SJSA1 (cell line): ENCODE data around the gene MDFIC. TPM values are rescaled to one million over a fixed set of nuclear protein-coding genes. Genes with fewer than 3 reads are reported as not detected.
A peak's percentile ranks its signal among the peaks of the same experiment; 100 is the strongest.

Experiments
- DNase-seq, 2 experiments: peaks; one replicate each; pipeline ENCODE4 v3.0.0-alpha.2; 2015 to 2020; ENCODE audit warnings: low spot score in 2 of 2, low read depth in 1 of 2
- H3K27ac ChIP-seq: fragments of 250-450 bp; sonication (Bioruptor Pico); 2 replicates; pipeline ENCODE4 v1.5.1; 2020; ENCODE audit warnings: mild to moderate bottlenecking, moderate library complexity
- H3K27me3 ChIP-seq: fragments of 250-450 bp; sonication (Bioruptor Pico); replicated peaks from 2 replicates; pipeline ENCODE4 v1.5.1; 2020; ENCODE audit warnings: mild to moderate bottlenecking, moderate library complexity
- H3K36me3 ChIP-seq: fragments of 250-450 bp; sonication (Bioruptor Pico); 2 replicates; pipeline ENCODE4 v1.5.1; 2020; ENCODE audit warnings: mild to moderate bottlenecking
- H3K4me1 ChIP-seq: fragments of 250-450 bp; sonication (Bioruptor Pico); replicated peaks from 2 replicates; pipeline ENCODE4 v1.6.1; 2021; ENCODE audit warnings: mild to moderate bottlenecking
- H3K4me3 ChIP-seq: fragments of 250-450 bp; sonication (Bioruptor Pico); 2 replicates; pipeline ENCODE4 v1.5.1; 2020; ENCODE audit warnings: mild to moderate bottlenecking
- H3K9me3 ChIP-seq: fragments of 250-450 bp; sonication (Bioruptor Pico); replicated peaks from 2 replicates; pipeline ENCODE4 v1.5.1; 2020; ENCODE audit warnings: mild to moderate bottlenecking
- total RNA-seq: library from RNA; depleted of rRNA; stranded (reverse); fragments of >200 nt; shearing (Covaris generic); gene quantifications from 2 replicates; pipeline ENCODE4 v1.2.3, GENCODE V29; 2014

Gene MDFIC
- total RNA-seq, 1 experiment from 2014 or later, result 65.0 TPM

GRCh38 chr7:114916261-114916892 is 5.5 kb upstream of the MDFIC start:
- H3K4me1 ChIP-seq, result no peaks in the 10 kb centered on the region
- H3K9me3 ChIP-seq, result no peaks in the 10 kb centered on the region
- H3K4me3 ChIP-seq, result no peak overlapping the region
- no peaks in the 10 kb centered on the region for H3K27me3 ChIP-seq
- no peak overlapping the region for H3K27ac ChIP-seq
- H3K36me3 ChIP-seq, result no peaks in the 10 kb centered on the region
- no peak for DNase-seq

GRCh38 chr7:114917211-114917839 is 4.6 kb upstream of the MDFIC start:
- no peak for DNase-seq
- peaks cover 2% of the 10 kb centered on the region for H3K36me3 ChIP-seq
- no peaks in the 10 kb centered on the region for H3K27me3 ChIP-seq
- no peaks in the 10 kb centered on the region for H3K9me3 ChIP-seq
- H3K4me3 ChIP-seq, result no peak overlapping the region
- no peaks in the 10 kb centered on the region; the same call in 1 of the 2 replicates for H3K4me1 ChIP-seq
- H3K27ac ChIP-seq, result no peak overlapping the region

GRCh38 chr7:114919587-114919986 is 2.3 kb upstream of the MDFIC start:
- Histone ChIP-seq H3K4me1 (peaks cover 9% of the 10 kb centered on the region), H3K36me3 (peaks cover 14% of the 10 kb centered on the region), H3K27ac (no peak overlapping the region), H3K9me3 (no peaks in the 10 kb centered on the region), H3K4me3 (no peak overlapping the region), H3K27me3 (no peaks in the 10 kb centered on the region)
- no peak for DNase-seq

- H3K27me3 ChIP-seq, result no peaks in the 10 kb centered on the region
- H3K36me3 ChIP-seq, result peaks cover 25% of the 10 kb centered on the region
- H3K4me3 ChIP-seq, result peak overlapping the region; percentile 69
- DNase-seq, result no peak
- peaks cover 14% of the 10 kb centered on the region for H3K4me1 ChIP-seq
- peak overlapping the region; percentile 95 for H3K27ac ChIP-seq
- H3K9me3 ChIP-seq, result no peaks in the 10 kb centered on the region
Observed at GRCh38 chr7:114921631-114922025, 266 bp upstream of the MDFIC start.

GRCh38 chr7:114922652-114923402 is 933 bp downstream of the MDFIC start:
- DNase-seq, result peak; percentile 56 to 83
- peak overlapping the region; percentile 95 for H3K27ac ChIP-seq

GRCh38 chr7:114923403-114923713 is 1.5 kb downstream of the MDFIC start:
- Histone ChIP-seq H3K9me3 (no peaks in the 10 kb centered on the region), H3K36me3 (peaks cover 29% of the 10 kb centered on the region), H3K4me1 (peaks cover 14% of the 10 kb centered on the region), H3K27me3 (no peaks in the 10 kb centered on the region), H3K27ac (peak overlapping the region; percentile 95), H3K4me3 (peak overlapping the region; percentile 69)
- no peak for DNase-seq

More at GRCh38 chr7:114922652-114923402, 933 bp downstream of the MDFIC start:
- Histone ChIP-seq H3K4me1 (peaks cover 14% of the 10 kb centered on the region), H3K27me3 (no peaks in the 10 kb centered on the region), H3K9me3 (no peaks in the 10 kb centered on the region), H3K36me3 (peaks cover 29% of the 10 kb centered on the region), H3K4me3 (peak overlapping the region; percentile 69)

GRCh38 chr7:114924038-114924712 is 2.3 kb downstream of the MDFIC start:
- no peaks in the 10 kb centered on the region for H3K27me3 ChIP-seq
- peak overlapping the region; percentile 95 for H3K27ac ChIP-seq
- H3K9me3 ChIP-seq, result no peaks in the 10 kb centered on the region
- H3K4me1 ChIP-seq, result peaks cover 14% of the 10 kb centered on the region
- H3K36me3 ChIP-seq, result peaks cover 33% of the 10 kb centered on the region
- no peak for DNase-seq
- H3K4me3 ChIP-seq, result peak overlapping the region; percentile 69

- no peak for DNase-seq
Observed at GRCh38 chr7:114925434-114925833, 3.5 kb downstream of the MDFIC start.

GRCh38 chr7:114928060-114928459 is 6.2 kb downstream of the MDFIC start:
- H3K27ac ChIP-seq, result no peak overlapping the region
- H3K27me3 ChIP-seq, result no peaks in the 10 kb centered on the region
- H3K36me3 ChIP-seq, result peaks cover 47% of the 10 kb centered on the region
- H3K4me1 ChIP-seq, result peaks cover 24% of the 10 kb centered on the region
- H3K4me3 ChIP-seq, result no peak overlapping the region
- no peak for DNase-seq
- H3K9me3 ChIP-seq, result no peaks in the 10 kb centered on the region

More at GRCh38 chr7:114925434-114925833, 3.5 kb downstream of the MDFIC start:
- Histone ChIP-seq H3K9me3 (no peaks in the 10 kb centered on the region), H3K4me1 (peaks cover 24% of the 10 kb centered on the region), H3K36me3 (peaks cover 43% of the 10 kb centered on the region), H3K27ac (no peak overlapping the region), H3K4me3 (no peak overlapping the region), H3K27me3 (no peaks in the 10 kb centered on the region)

GRCh38 chr7:114929570-114929969 is 7.7 kb downstream of the MDFIC start:
- no peaks in the 10 kb centered on the region for H3K27me3 ChIP-seq
- peaks cover 15% of the 10 kb centered on the region; the same call in 1 of the 2 replicates for H3K4me1 ChIP-seq
- no peak overlapping the region for H3K27ac ChIP-seq
- DNase-seq, result no peak
- peaks cover 38% of the 10 kb centered on the region for H3K36me3 ChIP-seq
- H3K9me3 ChIP-seq, result no peaks in the 10 kb centered on the region
- H3K4me3 ChIP-seq, result no peak overlapping the region

- Histone ChIP-seq H3K27ac (no peak overlapping the region), H3K36me3 (peaks cover 37% of the 10 kb centered on the region), H3K4me1 (peaks cover 15% of the 10 kb centered on the region; the same call in 1 of the 2 replicates), H3K27me3 (no peaks in the 10 kb centered on the region), H3K9me3 (no peaks in the 10 kb centered on the region), H3K4me3 (no peak overlapping the region)
- no peak for DNase-seq
Observed at GRCh38 chr7:114930107-114930661, 8.3 kb downstream of the MDFIC start.

GRCh38 chr7:114930829-114931655 is 9.1 kb downstream of the MDFIC start:
- no peak for DNase-seq
- Histone ChIP-seq H3K4me1 (0 out of 2 replicates have a peak, but pooled peaks cover 9% of the 10 kb centered on the region), H3K9me3 (no peaks in the 10 kb centered on the region), H3K27me3 (no peaks in the 10 kb centered on the region), H3K36me3 (peaks cover 29% of the 10 kb centered on the region), H3K27ac (no peak overlapping the region), H3K4me3 (no peak overlapping the region)

GRCh38 chr7:114931656-114932011 is 9.7 kb downstream of the MDFIC start:
- no peak overlapping the region for H3K27ac ChIP-seq

More at GRCh38 chr7:114931656-114932011, 9.7 kb downstream of the MDFIC start:
- H3K9me3 ChIP-seq, result no peaks in the 10 kb centered on the region
- H3K4me1 ChIP-seq, result 0 out of 2 replicates have a peak, but pooled peaks cover 9% of the 10 kb centered on the region
- no peak overlapping the region for H3K4me3 ChIP-seq
- DNase-seq, result no peak
- H3K27me3 ChIP-seq, result no peaks in the 10 kb centered on the region
- H3K36me3 ChIP-seq, result peaks cover 27% of the 10 kb centered on the region
